Measurements from ENCODE around the gene SNX32. TPM values are rescaled to one million over a fixed set of nuclear protein-coding genes. Genes with fewer than 3 reads are reported as not detected.

Gene SNX32
- total and polyA plus RNA-seq, 2 of the 13 experiments (the other 11 are each of a cell fraction or from before 2014, with no cell fraction given): 0.09 to 0.34 TPM

GRCh38 chr11:65859095-65859811, 25.5 kb downstream of the SNX32 start (continued):
- TF ChIP-seq ZNF407 (CRISPR knock-in tag; IDR thresholded peaks at IDR 0.05; ENCODE audit: not compliant biosample characterization): no peak
- 0 out of 2 replicates have a peak, but pooled peaks have one; percentile 3 for TF ChIP-seq BORCS8-MEF2B (CRISPR knock-in tag; IDR thresholded peaks at IDR 0.05)
- no peak; the same call in 1 of the 2 replicates for TF ChIP-seq TARDBP (CRISPR knock-in tag; IDR thresholded peaks at IDR 0.05)
- 0 out of 2 replicates have a peak, but pooled peaks have one; percentile 32 for TF ChIP-seq IKZF5 (CRISPR knock-in tag; IDR thresholded peaks at IDR 0.05)
- TF ChIP-seq NONO (IDR thresholded peaks at IDR 0.05): no peak
- TF ChIP-seq NONO (CRISPR knock-in tag; conservative IDR thresholded peaks at IDR 0.05): no peak
- TF ChIP-seq HDAC1 (CRISPR knock-in tag; IDR thresholded peaks at IDR 0.05): 0 out of 2 replicates have a peak, but pooled peaks have one; percentile 30
- peak; percentile 43; the same call in 1 of the 2 replicates for TF ChIP-seq TGIF2 (CRISPR knock-in tag; IDR thresholded peaks at IDR 0.05)
- TF ChIP-seq CEBPG (CRISPR knock-in tag; IDR thresholded peaks at IDR 0.05): no peak
- TF ChIP-seq ZSCAN31 (CRISPR knock-in tag; IDR thresholded peaks at IDR 0.05; ENCODE audit: low read depth): no peak
- TF ChIP-seq SMC3 (IDR thresholded peaks at IDR 0.05; ENCODE audit: low read length): no peak
- TF ChIP-seq ISX (CRISPR knock-in tag; conservative IDR thresholded peaks at IDR 0.05): no peak
- TF ChIP-seq NFE2L1 (CRISPR knock-in tag; IDR thresholded peaks at IDR 0.05; ENCODE audit: borderline replicate concordance): no peak
- peak; percentile 50 for TF ChIP-seq GMEB1 (CRISPR knock-in tag; IDR thresholded peaks at IDR 0.05; ENCODE audit: borderline replicate concordance)
- 0 out of 2 replicates have a peak, but pooled peaks have one; percentile 38 for TF ChIP-seq CREBL2 (CRISPR knock-in tag; IDR thresholded peaks at IDR 0.05; ENCODE audit: borderline replicate concordance)
- 0 out of 2 replicates have a peak, but pooled peaks have one; percentile 23 for TF ChIP-seq ZNF784 (CRISPR knock-in tag; IDR thresholded peaks at IDR 0.05; ENCODE audit: borderline replicate concordance)
- no peak for TF ChIP-seq RFXANK (CRISPR knock-in tag; IDR thresholded peaks at IDR 0.05)
